ENCODE results near the gene DTX3. TPM values are rescaled to one million over a fixed set of nuclear protein-coding genes. Genes with fewer than 3 reads are reported as not detected.

Gene DTX3
- total and polyA plus RNA-seq, 2 of the 13 experiments (the other 11 are each of a cell fraction or from before 2014, with no cell fraction given) = 9.0 to 27.2 TPM

- TF ChIP-seq ZBTB7A (CRISPR knock-in tag; IDR thresholded peaks at IDR 0.05) (no peak), FUBP1 (CRISPR knock-in tag; IDR thresholded peaks at IDR 0.05; ENCODE audit: borderline replicate concordance) (no peak), ZNF660 (CRISPR knock-in tag; IDR thresholded peaks at IDR 0.05; ENCODE audit: borderline replicate concordance, low read depth) (no peak), ATAD3A (CRISPR knock-in tag; IDR thresholded peaks at IDR 0.05) (no peak), ZNF619 (CRISPR knock-in tag; IDR thresholded peaks at IDR 0.05) (no peak), ZBTB38 (CRISPR knock-in tag; IDR thresholded peaks at IDR 0.05) (no peak), XBP1 (CRISPR knock-in tag; IDR thresholded peaks at IDR 0.05) (no peak), NFRKB (IDR thresholded peaks at IDR 0.05) (no peak), IRF1 (CRISPR knock-in tag; IDR thresholded peaks at IDR 0.05; ENCODE audit: low read depth) (no peak), SAP130 (CRISPR knock-in tag; IDR thresholded peaks at IDR 0.05; ENCODE audit: low read depth) (peak; percentile 41), TAF1 (CRISPR knock-in tag; IDR thresholded peaks at IDR 0.05) (0 out of 2 replicates have a peak, but pooled peaks have one; percentile 22), ZZZ3 (CRISPR knock-in tag; IDR thresholded peaks at IDR 0.05; ENCODE audit: borderline replicate concordance) (no peak), ZNF432 (CRISPR knock-in tag; IDR thresholded peaks at IDR 0.05; ENCODE audit: borderline replicate concordance) (no peak), ZBTB8A (CRISPR knock-in tag; IDR thresholded peaks at IDR 0.05; ENCODE audit: borderline replicate concordance, low read depth) (no peak), ZNF766 (CRISPR knock-in tag; IDR thresholded peaks at IDR 0.05; ENCODE audit: borderline replicate concordance) (no peak), ZNF678 (CRISPR knock-in tag; IDR thresholded peaks at IDR 0.05) (0 out of 2 replicates have a peak, but pooled peaks have one; percentile 32), GLMP (CRISPR knock-in tag; IDR thresholded peaks at IDR 0.05; ENCODE audit: borderline replicate concordance) (no peak), CCDC6 (CRISPR knock-in tag; IDR thresholded peaks at IDR 0.05) (peak; percentile 41; the same call in 1 of the 2 replicates), GMEB2 (CRISPR knock-in tag; IDR thresholded peaks at IDR 0.05; ENCODE audit: low read depth) (no peak), HNF4A (CRISPR knock-in tag; IDR thresholded peaks at IDR 0.05) (no peak), IKZF5 (CRISPR knock-in tag; IDR thresholded peaks at IDR 0.05) (no peak), HBP1 (CRISPR knock-in tag; IDR thresholded peaks at IDR 0.05; ENCODE audit: low read depth) (no peak)
Measured at GRCh38 chr12:57619434-57620244, 15.0 kb downstream of the DTX3 start (continued).

Measured in HepG2 (cell line).